GM19351 (cell line): ENCODE data around the gene RASAL2.
"Not testable (repeated sequence)": the region's sequence is repeated elsewhere in the genome, so short reads cannot be mapped to it uniquely, and the experiment has no call there.

Source experiments
- ATAC-seq: cut with Tn5 transposase; IDR thresholded peaks from one replicate; pipeline ENCODE4 v1.9.1; 2021; ENCODE audit warnings: mild to moderate bottlenecking, moderate library complexity; ENCODE audit not compliant: unreplicated experiment

Gene RASAL2

DNA sequence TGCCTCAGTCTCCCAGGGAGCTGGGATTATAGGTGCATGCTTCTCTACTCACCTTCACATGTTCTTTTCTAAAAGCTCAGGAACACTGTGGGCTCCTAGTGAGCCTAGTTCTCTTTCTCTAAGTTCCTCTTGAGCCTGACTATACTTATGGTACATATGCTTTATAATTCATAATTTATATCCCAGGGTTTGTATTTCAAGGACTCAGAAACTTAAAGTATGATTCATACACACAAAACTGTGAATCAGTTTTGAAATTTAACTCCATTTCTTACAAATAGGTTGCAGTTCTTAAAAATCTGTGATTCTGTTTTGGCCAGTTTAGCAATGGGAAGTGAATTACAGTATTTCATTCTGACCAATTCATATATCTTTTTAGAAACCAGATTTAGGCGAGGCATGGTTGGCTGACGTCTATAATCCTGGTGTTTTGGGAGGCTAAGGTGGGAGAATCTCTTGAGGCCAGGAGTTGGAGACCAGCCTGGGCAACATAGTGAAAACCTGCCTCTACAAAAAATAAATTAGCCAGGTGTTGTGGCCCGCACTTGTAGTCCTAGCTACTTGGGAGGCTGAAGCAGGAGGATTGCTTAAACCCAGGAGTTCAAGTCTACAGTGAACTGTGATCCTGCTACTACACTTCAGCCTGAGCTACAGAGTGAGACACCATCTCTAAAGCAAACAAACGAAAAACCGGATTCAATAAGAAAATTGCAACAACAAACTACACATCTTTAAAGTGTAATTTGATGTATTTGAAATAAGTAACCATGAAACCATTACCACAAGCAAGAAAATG lies 15.6 kb downstream of the RASAL2 start:
- ATAC-seq, result no peak

- ATAC-seq, result no peak
Measured at GRCh38 chr1:178115260-178115659, 21.4 kb downstream of the RASAL2 start.

DNA sequence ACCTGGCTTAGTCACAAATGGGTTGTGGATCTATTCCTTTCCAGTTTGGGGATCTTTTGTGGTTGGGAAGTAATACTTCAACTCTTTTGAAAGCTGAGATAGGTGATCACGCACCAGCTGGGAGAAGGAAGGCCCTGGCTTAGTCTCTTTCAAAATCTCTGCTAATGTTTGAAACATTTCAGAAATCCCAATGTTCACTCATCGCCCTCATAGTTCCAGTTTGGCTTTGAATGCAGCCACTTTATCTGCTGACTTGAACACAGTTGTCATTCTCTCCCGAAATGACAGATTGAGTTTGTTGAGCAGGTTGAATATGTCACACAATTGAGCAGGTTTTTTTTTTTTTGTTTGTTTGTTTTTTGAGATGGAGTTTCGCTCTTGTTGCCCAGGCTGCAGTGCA lies 24.6 kb downstream of the RASAL2 start:
- no peak for ATAC-seq

DNA sequence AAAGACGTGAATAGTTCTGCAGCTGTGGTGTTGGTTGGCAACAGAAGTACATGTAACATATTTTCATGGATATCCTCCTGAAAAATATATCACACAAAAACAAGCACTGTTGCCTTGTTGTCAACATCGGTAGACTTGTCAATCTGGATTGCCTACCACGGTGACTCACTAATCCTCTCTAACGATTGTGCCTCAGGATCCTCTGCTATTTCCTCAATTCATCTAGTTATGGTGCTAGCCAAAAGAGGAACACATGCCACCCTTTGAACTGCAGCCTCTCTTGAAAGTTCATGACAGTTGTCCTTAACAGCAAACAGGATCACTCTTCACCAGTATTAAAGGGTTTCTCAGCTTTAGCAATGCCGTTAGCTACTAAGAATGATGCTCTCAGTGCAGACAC lies 25.7 kb downstream of the RASAL2 start:
- ATAC-seq, result no peak

DNA sequence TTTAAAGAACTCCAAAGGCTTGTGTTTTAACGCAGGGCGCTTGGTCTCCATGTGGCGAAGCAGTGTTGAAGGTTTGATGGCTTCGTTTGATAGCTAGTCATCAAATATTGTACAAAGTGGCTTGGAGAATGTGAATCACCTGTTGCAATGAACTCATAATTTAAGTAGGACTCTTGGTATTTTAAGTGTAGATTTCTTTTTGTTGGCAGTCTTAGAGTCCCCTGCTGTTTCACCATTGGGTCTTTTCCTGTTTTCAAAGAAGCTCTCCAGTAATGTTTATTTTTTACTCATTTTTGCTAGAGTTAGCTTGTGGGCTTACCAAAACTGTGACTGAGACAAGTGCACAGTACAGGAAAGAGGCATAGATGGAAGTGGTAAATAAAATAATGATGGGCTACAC lies 26.2 kb downstream of the RASAL2 start:
- ATAC-seq, result no peak

DNA sequence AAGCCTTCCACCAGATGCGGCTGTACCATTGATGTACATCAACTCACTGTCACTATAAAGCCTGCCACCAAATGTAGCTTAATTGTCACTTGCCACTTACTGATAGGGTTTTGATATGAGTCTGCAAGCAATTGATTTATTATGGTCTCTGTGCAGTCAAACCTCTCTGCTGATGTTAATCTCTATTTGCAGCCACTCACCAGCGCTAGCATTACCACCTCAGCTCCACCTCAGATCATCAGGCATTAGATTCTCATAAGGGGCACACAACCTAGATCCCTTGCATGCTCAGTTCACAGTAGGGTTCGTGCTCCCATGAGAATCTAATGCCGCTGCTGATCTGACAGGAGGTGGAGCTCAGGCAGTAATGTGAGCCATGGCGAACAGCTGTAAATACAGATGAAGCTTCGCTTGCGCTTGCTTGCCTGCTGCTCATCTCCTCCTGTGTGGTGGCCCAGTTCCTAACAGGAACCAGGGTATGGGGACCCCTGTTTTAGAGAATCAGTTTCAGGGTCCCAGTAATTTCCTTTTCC lies 26.7 kb downstream of the RASAL2 start:
- ATAC-seq, result not testable (repeated sequence)

DNA sequence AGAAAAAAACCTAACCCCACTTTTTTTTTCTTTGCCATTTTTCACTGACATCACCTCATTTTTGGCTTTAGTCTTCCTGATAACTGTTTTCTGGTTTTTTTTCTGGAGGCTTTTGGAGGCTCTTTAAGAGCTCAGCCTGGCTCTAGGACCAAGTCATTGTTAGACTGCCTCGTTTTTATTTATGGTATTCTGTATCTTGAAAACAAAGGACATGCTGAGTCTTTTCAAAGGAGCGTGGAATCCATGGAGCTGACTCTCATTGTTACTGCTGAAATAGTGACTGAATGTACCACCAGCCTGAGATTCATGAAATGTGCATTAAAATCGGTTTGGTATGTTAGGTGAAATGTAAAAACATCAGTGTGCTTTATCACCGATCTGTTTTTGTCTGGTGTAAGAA lies 28.0 kb downstream of the RASAL2 start:
- ATAC-seq, result peak; percentile 2

- ATAC-seq, result peak; percentile 84
Measured at GRCh38 chr1:178122283-178122682, 28.4 kb downstream of the RASAL2 start.

DNA sequence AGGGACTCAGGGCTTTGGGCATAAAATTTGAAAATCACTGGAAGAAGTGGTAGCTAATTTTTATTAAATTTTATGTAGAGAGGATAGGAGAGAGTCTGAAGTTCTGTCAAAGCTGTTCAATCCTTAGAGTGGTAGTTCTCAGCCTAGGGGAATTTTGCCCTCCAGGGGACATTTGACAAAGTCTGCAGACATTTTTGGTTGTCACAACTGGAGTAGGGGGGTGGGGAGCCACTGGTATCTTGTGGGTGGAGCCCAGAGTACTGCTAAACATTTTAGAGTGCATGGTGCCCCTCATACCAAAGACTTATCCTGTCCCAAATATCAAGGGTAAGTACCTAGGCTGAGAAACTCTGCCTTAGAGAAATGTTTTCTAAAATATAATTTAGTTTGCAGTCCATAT lies 30.2 kb downstream of the RASAL2 start:
- ATAC-seq, result no peak

DNA sequence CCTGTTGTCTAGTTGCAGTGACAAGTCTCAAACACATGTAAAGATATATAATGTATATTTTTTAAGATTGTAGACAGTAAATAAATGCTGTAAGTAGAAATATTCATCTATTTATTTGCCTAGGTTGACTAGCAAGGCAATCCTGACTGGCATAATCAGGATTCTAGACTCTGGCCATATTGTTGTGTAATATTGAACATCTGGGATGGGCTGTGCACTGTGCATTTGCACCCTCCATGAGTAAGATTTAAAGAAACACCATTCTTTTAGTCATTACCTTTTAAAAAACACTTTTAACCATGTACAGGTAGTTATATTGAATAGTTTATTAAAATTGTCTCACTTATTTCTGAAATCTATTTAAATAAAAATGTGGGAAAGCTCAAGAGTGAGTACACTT lies 32.4 kb downstream of the RASAL2 start:
- no peak for ATAC-seq

DNA sequence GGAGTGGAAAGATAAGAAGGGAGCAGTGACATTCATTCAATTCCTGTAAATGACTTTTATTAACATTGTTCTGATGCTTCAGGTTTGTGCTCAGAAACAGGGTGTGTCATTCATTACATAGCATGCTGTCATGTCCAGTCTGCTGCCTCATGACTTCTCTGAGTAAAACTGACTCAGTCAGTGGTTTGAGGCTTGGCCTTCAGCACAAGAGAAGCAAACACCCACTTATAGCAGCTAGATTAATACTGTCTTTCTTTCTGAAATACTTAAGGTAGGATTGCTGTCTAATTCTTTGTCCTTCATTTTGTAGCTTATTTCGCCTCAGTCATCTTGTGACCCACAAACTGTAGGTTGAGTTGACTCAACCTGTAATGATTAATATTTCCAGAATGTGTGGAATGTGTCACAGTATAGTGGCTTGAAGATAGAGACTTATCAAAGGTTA lies 32.9 kb downstream of the RASAL2 start:
- ATAC-seq, result peak; percentile 51

GRCh38 chr1:178127482-178128191 lies 33.7 kb downstream of the RASAL2 start:
- no peak for ATAC-seq

GRCh38 chr1:178133239-178133989 lies 39.5 kb downstream of the RASAL2 start:
- no peak for ATAC-seq

- ATAC-seq, result no peak
Measured at GRCh38 chr1:178134061-178134460, 40.2 kb downstream of the RASAL2 start.

DNA sequence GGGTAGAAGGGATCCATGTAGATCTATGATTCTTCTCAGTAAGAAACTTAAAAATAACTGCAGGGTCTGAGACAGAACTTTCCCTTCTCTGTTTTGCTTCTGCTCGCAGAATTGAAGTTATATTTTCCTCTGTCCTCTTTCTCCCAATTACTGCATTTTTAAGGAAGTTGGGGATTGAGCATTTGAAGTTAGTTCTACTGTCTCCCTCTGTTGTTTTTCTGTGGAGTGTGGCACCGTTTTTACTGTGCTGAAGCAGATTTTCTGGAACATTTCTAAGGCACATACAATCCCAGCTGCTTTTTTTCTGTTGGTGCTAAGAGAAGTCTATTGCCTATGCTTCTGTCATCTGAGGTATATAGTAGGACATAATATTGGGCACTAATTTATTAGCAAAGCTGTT lies 43.3 kb downstream of the RASAL2 start:
- no peak for ATAC-seq

DNA sequence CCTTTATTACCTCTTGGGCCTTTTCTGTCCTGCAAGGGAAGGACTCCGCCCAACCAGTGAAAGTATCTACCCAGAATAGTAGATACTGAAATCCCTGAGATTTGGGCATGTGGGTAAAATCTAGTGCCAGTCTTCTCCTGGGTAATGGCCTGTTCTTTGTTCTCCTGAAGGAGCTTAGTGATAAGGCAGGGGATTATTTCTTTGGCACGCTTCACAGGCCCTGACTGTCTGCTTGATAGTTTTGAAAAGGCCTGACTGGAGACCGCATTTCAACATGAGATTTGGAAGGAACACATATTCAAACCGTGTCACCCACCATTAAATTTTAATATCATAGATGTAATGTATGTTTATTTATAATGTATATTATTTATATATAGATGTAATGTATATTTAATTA lies 48.9 kb downstream of the RASAL2 start:
- ATAC-seq, result no peak

GRCh38 chr1:178143730-178144690 lies 50.1 kb downstream of the RASAL2 start:
- peak; percentile 75 for ATAC-seq

DNA sequence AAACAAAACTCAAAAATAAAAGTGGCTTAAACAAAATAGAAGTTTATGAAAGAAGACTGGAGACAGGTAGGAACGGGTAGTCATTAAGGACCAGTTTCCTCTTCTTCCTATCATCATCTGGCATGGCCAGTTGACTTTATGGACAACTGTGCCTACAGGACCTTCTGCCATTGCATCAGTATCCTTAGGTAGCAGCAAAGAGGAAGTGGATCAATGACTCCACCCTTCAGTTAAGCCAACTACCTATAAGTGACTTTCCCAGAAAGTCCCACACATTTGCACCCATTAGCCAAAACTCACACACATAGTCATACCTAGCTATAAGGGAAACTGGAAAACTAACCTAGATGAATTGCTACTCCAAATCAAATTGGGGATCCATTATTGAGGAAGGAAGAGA lies 51.7 kb downstream of the RASAL2 start:
- ATAC-seq, result no peak

- no peak for ATAC-seq
Measured at GRCh38 chr1:178146436-178146835, 52.5 kb downstream of the RASAL2 start.

DNA sequence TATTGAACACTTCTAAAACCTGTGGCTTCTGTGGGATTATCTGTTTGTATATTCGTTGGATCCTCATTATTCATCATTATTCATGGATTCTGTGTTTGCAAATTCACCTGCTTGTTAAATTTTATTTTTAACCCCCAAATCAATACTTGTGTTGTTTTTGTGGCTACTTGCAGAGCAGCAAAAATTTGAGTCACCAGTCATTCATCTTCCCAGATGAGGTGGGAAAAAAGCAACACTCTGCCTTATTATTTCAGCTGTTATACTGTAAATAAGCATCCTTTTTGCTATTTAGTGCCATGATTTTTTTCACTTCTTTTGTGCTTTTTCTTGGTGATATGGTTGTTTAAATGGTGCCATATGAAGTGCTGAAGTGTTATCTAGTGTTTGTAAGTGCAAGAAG lies 56.7 kb downstream of the RASAL2 start:
- ATAC-seq, result no peak
